ENCODE data around the gene HIF1AN.
A peak's percentile ranks its signal among the peaks of the same experiment; 100 is the strongest.

HIF1AN gene

GRCh38 chr10:100529475-100530298 lies 6.1 kb upstream of the HIF1AN start, which contains the start of gene NDUFB8:
TSS of gene NDUFB8 (minus strand) at chr10:100529871. CDS start at chr10:100529851, 20 bp downstream.
- peak; percentile 89 for DNase-seq
- no peak within 1 kb of the TSS for H3K27ac ChIP-seq (ENCODE audit: low read depth, low read length)
- H3K4me3 ChIP-seq (ENCODE audit: low read length), result peak within 1 kb of the TSS; percentile 99
- no peak within 1 kb of the TSS for H2BK120ac ChIP-seq (ENCODE audit: low read depth, low read length)
- peak within 1 kb of the TSS; percentile 76 for H2BK5ac ChIP-seq (ENCODE audit: low read length)
- H3K4me1 ChIP-seq (ENCODE audit: control insufficient read depth, low read depth, low read length), result peaks cover 2% of the 10 kb centered on the region
- peaks cover 4% of the 10 kb centered on the region for H3K79me1 ChIP-seq (ENCODE audit: low read length)
- H3K27me3 ChIP-seq (ENCODE audit: insufficient read depth, low read length, poor library complexity), result no peaks in the 10 kb centered on the region
- H3K4ac ChIP-seq (ENCODE audit: low read depth, low read length), result no peak within 1 kb of the TSS
- H3K9ac ChIP-seq (ENCODE audit: low read length), result peak within 1 kb of the TSS; percentile 98
- no peak within 1 kb of the TSS for H2BK15ac ChIP-seq (replicated peaks; ENCODE audit: low read depth)
- no CpG with 5 or more reads among the region's 43 CpGs for WGBS (ENCODE audit: extremely low coverage, insufficient coverage, low lambda C conversion rate)
- peaks cover 8% of the 10 kb centered on the region for H3K36me3 ChIP-seq (ENCODE audit: control insufficient read depth, insufficient read depth, low read length)
- peak within 1 kb of the TSS; percentile 100 for H3K56ac ChIP-seq (ENCODE audit: low read length)
- peak within 1 kb of the TSS; percentile 20 for H3K18ac ChIP-seq (ENCODE audit: low read length)
- no peak within 1 kb of the TSS for H4K5ac ChIP-seq (ENCODE audit: low read length)
- peak within 1 kb of the TSS; percentile 58 for H4K8ac ChIP-seq (ENCODE audit: low read depth, low read length)
- H3K23ac ChIP-seq (ENCODE audit: low read length), result no peak within 1 kb of the TSS
- H3K4me2 ChIP-seq (ENCODE audit: low read length), result peak within 1 kb of the TSS; percentile 84
- H2AK5ac ChIP-seq (ENCODE audit: low read length), result no peak within 1 kb of the TSS
- peaks cover 3% of the 10 kb centered on the region for H3K79me2 ChIP-seq (ENCODE audit: control insufficient read depth, insufficient read depth, low read length)

GRCh38 chr10:100531761-100532160 lies 4.0 kb upstream of the HIF1AN start:
- Histone ChIP-seq H3K18ac (ENCODE audit: low read length) (no peak overlapping the region), H3K23ac (ENCODE audit: low read length) (no peak overlapping the region), H2BK120ac (ENCODE audit: low read depth, low read length) (no peak overlapping the region), H3K27ac (ENCODE audit: low read depth, low read length) (no peak overlapping the region), H4K5ac (ENCODE audit: low read length) (no peak overlapping the region), H3K4ac (ENCODE audit: low read depth, low read length) (no peak overlapping the region), H2AK5ac (ENCODE audit: low read length) (no peak overlapping the region), H3K79me1 (ENCODE audit: low read length) (peaks cover 10% of the 10 kb centered on the region), H3K9ac (ENCODE audit: low read length) (no peak overlapping the region), H3K4me3 (ENCODE audit: low read length) (no peak overlapping the region), H4K8ac (ENCODE audit: low read depth, low read length) (no peak overlapping the region), H3K56ac (ENCODE audit: low read length) (no peak overlapping the region), H3K4me1 (ENCODE audit: control insufficient read depth, low read depth, low read length) (peaks cover 8% of the 10 kb centered on the region), H3K4me2 (ENCODE audit: low read length) (no peak overlapping the region), H2BK15ac (replicated peaks; ENCODE audit: low read depth) (no peak overlapping the region), H3K36me3 (ENCODE audit: control insufficient read depth, insufficient read depth, low read length) (peaks cover under 1% of the 10 kb centered on the region), H3K27me3 (ENCODE audit: insufficient read depth, low read length, poor library complexity) (peaks cover 2% of the 10 kb centered on the region), H3K79me2 (ENCODE audit: control insufficient read depth, insufficient read depth, low read length) (peaks cover 11% of the 10 kb centered on the region), H2BK5ac (ENCODE audit: low read length) (no peak overlapping the region)
- DNase-seq, result no peak

GRCh38 chr10:100534726-100535125 lies 1.0 kb upstream of the HIF1AN start:
- Histone ChIP-seq H3K36me3 (ENCODE audit: control insufficient read depth, insufficient read depth, low read length) (no peaks in the 10 kb centered on the region), H3K4ac (ENCODE audit: low read depth, low read length) (no peak overlapping the region), H2BK15ac (replicated peaks; ENCODE audit: low read depth) (no peak overlapping the region), H3K4me1 (ENCODE audit: control insufficient read depth, low read depth, low read length) (peaks cover 9% of the 10 kb centered on the region), H3K9ac (ENCODE audit: low read length) (no peak overlapping the region), H3K23ac (ENCODE audit: low read length) (no peak overlapping the region), H3K79me2 (ENCODE audit: control insufficient read depth, insufficient read depth, low read length) (peaks cover 21% of the 10 kb centered on the region), H3K4me2 (ENCODE audit: low read length) (no peak overlapping the region), H2BK5ac (ENCODE audit: low read length) (no peak overlapping the region), H3K79me1 (ENCODE audit: low read length) (peaks cover 14% of the 10 kb centered on the region), H4K8ac (ENCODE audit: low read depth, low read length) (peak overlapping the region; percentile 76), H3K27ac (ENCODE audit: low read depth, low read length) (no peak overlapping the region), H3K27me3 (ENCODE audit: insufficient read depth, low read length, poor library complexity) (peaks cover 2% of the 10 kb centered on the region), H3K56ac (ENCODE audit: low read length) (no peak overlapping the region), H2BK120ac (ENCODE audit: low read depth, low read length) (no peak overlapping the region), H2AK5ac (ENCODE audit: low read length) (no peak overlapping the region), H4K5ac (ENCODE audit: low read length) (peak overlapping the region; percentile 42), H3K4me3 (ENCODE audit: low read length) (no peak overlapping the region), H3K18ac (ENCODE audit: low read length) (no peak overlapping the region)
- no peak for DNase-seq
- WGBS (ENCODE audit: extremely low coverage, insufficient coverage, low lambda C conversion rate), result no CpG with 5 or more reads among the region's 2 CpGs

DNA sequence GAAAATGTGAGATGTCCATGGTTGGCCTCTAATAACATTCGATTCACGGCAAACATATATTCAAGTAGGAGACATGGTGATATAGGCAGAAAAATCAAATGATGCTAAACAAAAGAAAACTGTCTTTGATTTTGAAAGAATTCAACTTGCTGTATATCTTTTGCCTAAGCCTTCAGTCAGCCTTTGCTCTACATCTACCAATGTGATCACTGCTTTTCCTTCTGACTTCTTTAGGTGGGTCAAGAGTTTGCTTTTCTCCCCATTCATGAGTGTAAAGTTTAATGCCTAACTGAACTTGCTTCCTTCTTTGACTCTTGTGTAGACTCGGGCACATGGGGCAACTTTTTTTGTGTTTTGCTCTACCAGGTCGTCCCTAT lies 417 bp upstream of the HIF1AN start:
- no peak overlapping the region for H2BK15ac ChIP-seq (replicated peaks; ENCODE audit: low read depth)
- peaks cover 6% of the 10 kb centered on the region for H3K4me1 ChIP-seq (ENCODE audit: control insufficient read depth, low read depth, low read length)
- no peak for DNase-seq
- no peak overlapping the region for H3K18ac ChIP-seq (ENCODE audit: low read length)
- H3K56ac ChIP-seq (ENCODE audit: low read length), result no peak overlapping the region
- H2AK5ac ChIP-seq (ENCODE audit: low read length), result no peak overlapping the region
- H3K27me3 ChIP-seq (ENCODE audit: insufficient read depth, low read length, poor library complexity), result peaks cover 2% of the 10 kb centered on the region
- H2BK120ac ChIP-seq (ENCODE audit: low read depth, low read length), result no peak overlapping the region
- no peak overlapping the region for H3K4me2 ChIP-seq (ENCODE audit: low read length)
- H3K4me3 ChIP-seq (ENCODE audit: low read length), result no peak overlapping the region
- H3K23ac ChIP-seq (ENCODE audit: low read length), result no peak overlapping the region
- no peak overlapping the region for H3K27ac ChIP-seq (ENCODE audit: low read depth, low read length)
- peaks cover 21% of the 10 kb centered on the region for H3K79me2 ChIP-seq (ENCODE audit: control insufficient read depth, insufficient read depth, low read length)
- H3K79me1 ChIP-seq (ENCODE audit: low read length), result peaks cover 14% of the 10 kb centered on the region
- H4K5ac ChIP-seq (ENCODE audit: low read length), result peak overlapping the region; percentile 71
- no peaks in the 10 kb centered on the region for H3K36me3 ChIP-seq (ENCODE audit: control insufficient read depth, insufficient read depth, low read length)
- WGBS (ENCODE audit: extremely low coverage, insufficient coverage, low lambda C conversion rate), result no CpG with 5 or more reads among the region's 4 CpGs
- peak overlapping the region; percentile 76 for H4K8ac ChIP-seq (ENCODE audit: low read depth, low read length)
- no peak overlapping the region for H3K9ac ChIP-seq (ENCODE audit: low read length)
- no peak overlapping the region for H3K4ac ChIP-seq (ENCODE audit: low read depth, low read length)
- no peak overlapping the region for H2BK5ac ChIP-seq (ENCODE audit: low read length)

DNA sequence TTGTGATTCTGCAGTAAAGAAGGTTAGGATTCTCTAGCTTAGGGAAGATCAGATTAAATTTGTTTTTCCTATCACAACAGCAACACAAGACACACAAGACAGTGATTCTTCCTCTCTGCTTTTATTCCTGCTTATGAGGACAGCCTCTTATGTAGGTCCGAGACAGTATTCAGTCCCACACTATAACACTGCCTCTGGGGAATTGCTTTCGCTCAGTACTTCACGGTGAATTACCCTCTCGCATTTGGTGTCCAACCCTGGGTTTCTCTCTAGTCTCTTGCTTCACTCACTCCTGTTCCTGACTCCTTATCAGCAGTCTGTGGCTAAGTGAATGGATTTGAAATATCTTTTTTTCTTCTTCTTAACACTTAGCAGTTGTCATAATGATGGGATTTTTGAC lies 1.7 kb downstream of the HIF1AN start:
- Histone ChIP-seq H2BK5ac (ENCODE audit: low read length) (no peak overlapping the region), H3K56ac (ENCODE audit: low read length) (no peak overlapping the region), H4K8ac (ENCODE audit: low read depth, low read length) (no peak overlapping the region), H3K9ac (ENCODE audit: low read length) (no peak overlapping the region), H3K36me3 (ENCODE audit: control insufficient read depth, insufficient read depth, low read length) (no peaks in the 10 kb centered on the region), H2BK120ac (ENCODE audit: low read depth, low read length) (no peak overlapping the region), H2BK15ac (replicated peaks; ENCODE audit: low read depth) (no peak overlapping the region), H3K23ac (ENCODE audit: low read length) (no peak overlapping the region), H3K18ac (ENCODE audit: low read length) (no peak overlapping the region), H3K4me3 (ENCODE audit: low read length) (no peak overlapping the region), H3K4ac (ENCODE audit: low read depth, low read length) (no peak overlapping the region), H3K4me2 (ENCODE audit: low read length) (no peak overlapping the region), H4K5ac (ENCODE audit: low read length) (no peak overlapping the region), H3K79me2 (ENCODE audit: control insufficient read depth, insufficient read depth, low read length) (peaks cover 21% of the 10 kb centered on the region), H3K4me1 (ENCODE audit: control insufficient read depth, low read depth, low read length) (peaks cover 6% of the 10 kb centered on the region), H3K79me1 (ENCODE audit: low read length) (peaks cover 16% of the 10 kb centered on the region), H3K27me3 (ENCODE audit: insufficient read depth, low read length, poor library complexity) (peaks cover 2% of the 10 kb centered on the region), H2AK5ac (ENCODE audit: low read length) (no peak overlapping the region), H3K27ac (ENCODE audit: low read depth, low read length) (no peak overlapping the region)
- DNase-seq, result no peak
- WGBS (ENCODE audit: extremely low coverage, insufficient coverage, low lambda C conversion rate), result no CpG with 5 or more reads among the region's 4 CpGs

GRCh38 chr10:100544950-100545349 lies 9.2 kb downstream of the HIF1AN start:
- Histone ChIP-seq H2BK120ac (ENCODE audit: low read depth, low read length) (no peak overlapping the region), H3K9ac (ENCODE audit: low read length) (no peak overlapping the region), H2AK5ac (ENCODE audit: low read length) (no peak overlapping the region), H3K79me2 (ENCODE audit: control insufficient read depth, insufficient read depth, low read length) (peaks cover 1% of the 10 kb centered on the region), H3K4ac (ENCODE audit: low read depth, low read length) (no peak overlapping the region), H2BK5ac (ENCODE audit: low read length) (no peak overlapping the region), H3K4me2 (ENCODE audit: low read length) (no peak overlapping the region), H3K27me3 (ENCODE audit: insufficient read depth, low read length, poor library complexity) (no peaks in the 10 kb centered on the region), H3K4me1 (ENCODE audit: control insufficient read depth, low read depth, low read length) (no peaks in the 10 kb centered on the region), H3K4me3 (ENCODE audit: low read length) (no peak overlapping the region), H2BK15ac (replicated peaks; ENCODE audit: low read depth) (no peak overlapping the region), H3K27ac (ENCODE audit: low read depth, low read length) (no peak overlapping the region), H4K8ac (ENCODE audit: low read depth, low read length) (no peak overlapping the region), H3K36me3 (ENCODE audit: control insufficient read depth, insufficient read depth, low read length) (peaks cover 21% of the 10 kb centered on the region), H3K18ac (ENCODE audit: low read length) (no peak overlapping the region), H4K5ac (ENCODE audit: low read length) (no peak overlapping the region), H3K56ac (ENCODE audit: low read length) (no peak overlapping the region), H3K23ac (ENCODE audit: low read length) (no peak overlapping the region), H3K79me1 (ENCODE audit: low read length) (peaks cover 2% of the 10 kb centered on the region)
- no CpG with 5 or more reads among the region's 5 CpGs for WGBS (ENCODE audit: extremely low coverage, insufficient coverage, low lambda C conversion rate)
- no peak for DNase-seq
